Stomach smooth muscle (tissue), 2 donors: Measurements from ENCODE around the gene MAP3K1.
A peak's percentile ranks its signal among the peaks of the same experiment; 100 is the strongest.

Experiments
- H3K27ac ChIP-seq: one replicate; pipeline ENCODE4 v1.7.0; 2013; ENCODE audit warnings: mild to moderate bottlenecking, low read length, inconsistent platforms
- H3K27me3 ChIP-seq, 2 donors: one replicate each; pipeline ENCODE4 v1.7.0; 2013; ENCODE audit warnings: low read length in 2 of 2; ENCODE audit not compliant: insufficient read depth in 2 of 2, control insufficient read depth in 1 of 2
- H3K36me3 ChIP-seq, 2 donors: one replicate each; pipeline ENCODE4 v1.7.0; 2013; ENCODE audit warnings: low read length in 2 of 2; ENCODE audit not compliant: control insufficient read depth in 2 of 2, insufficient read depth in 2 of 2
- H3K4me1 ChIP-seq: one replicate; pipeline ENCODE4 v1.7.0; 2013; ENCODE audit warnings: low read length; ENCODE audit not compliant: control insufficient read depth, insufficient read depth
- H3K4me3 ChIP-seq, 2 donors: one replicate each; pipeline ENCODE4 v1.7.0; 2013; ENCODE audit warnings: low read length in 2 of 2
- H3K9ac ChIP-seq, 2 donors: one replicate each; pipeline ENCODE4 v1.7.0; 2013; ENCODE audit warnings: low read length in 2 of 2, mild to moderate bottlenecking in 1 of 2
- H3K9me3 ChIP-seq, 2 donors: one replicate each; pipeline ENCODE4 v1.7.0; 2013; ENCODE audit warnings: low read length in 2 of 2; ENCODE audit not compliant: control insufficient read depth in 2 of 2
- donor health status: healthy.
- donor health status: Pancreatic carcinoma.

The MAP3K1 gene

DNA sequence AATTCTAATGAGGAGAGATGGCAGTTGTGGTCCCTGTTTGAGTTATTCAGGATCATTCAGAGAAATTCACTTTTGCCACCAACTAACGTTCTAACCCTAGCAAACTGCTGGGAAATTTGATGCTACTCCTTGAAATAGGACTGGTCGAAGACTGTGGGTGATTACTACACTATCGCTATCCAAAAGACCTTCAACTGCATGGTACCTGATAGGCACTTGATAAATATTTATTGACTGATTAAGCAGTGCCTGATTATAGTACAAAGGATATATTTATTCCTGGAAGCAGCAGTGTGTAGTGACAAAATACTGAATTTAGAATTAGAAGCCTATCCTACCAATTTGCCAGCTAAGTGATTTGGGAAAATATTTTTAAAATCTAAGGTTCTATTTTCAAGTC, 14.1 kb upstream of the MAP3K1 start:
- Histone ChIP-seq H3K4me1 (no peaks in the 10 kb centered on the region), H3K27ac (no peak overlapping the region), H3K9ac (no peak overlapping the region), H3K4me3 (no peak overlapping the region), H3K27me3 (no peaks in the 10 kb centered on the region), H3K36me3 (no peaks in the 10 kb centered on the region), H3K9me3 (no peaks in the 10 kb centered on the region)

DNA sequence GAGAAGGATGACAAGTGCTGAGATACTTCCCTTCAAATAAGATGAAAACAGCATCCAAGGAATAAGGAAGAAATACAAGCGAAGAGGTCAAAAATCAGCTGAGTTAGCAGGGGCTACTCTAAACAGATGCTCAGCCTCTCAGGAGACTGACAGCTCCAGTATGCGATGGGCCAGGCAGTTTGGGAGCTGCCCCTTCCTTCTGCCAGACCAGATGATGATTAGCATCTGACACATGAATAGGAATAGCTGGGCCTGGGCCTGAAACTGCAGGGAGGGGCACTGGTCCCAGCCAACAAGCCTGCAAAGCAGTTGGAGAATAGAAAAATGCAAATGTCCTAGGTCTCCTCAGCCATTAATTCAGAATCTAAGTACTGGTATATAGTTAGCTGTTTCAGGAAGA, 13.1 kb upstream of the MAP3K1 start:
- Histone ChIP-seq H3K9me3 (no peaks in the 10 kb centered on the region), H3K4me1 (no peaks in the 10 kb centered on the region), H3K27me3 (no peaks in the 10 kb centered on the region), H3K9ac (no peak overlapping the region), H3K27ac (no peak overlapping the region), H3K4me3 (no peak overlapping the region), H3K36me3 (no peaks in the 10 kb centered on the region)

DNA sequence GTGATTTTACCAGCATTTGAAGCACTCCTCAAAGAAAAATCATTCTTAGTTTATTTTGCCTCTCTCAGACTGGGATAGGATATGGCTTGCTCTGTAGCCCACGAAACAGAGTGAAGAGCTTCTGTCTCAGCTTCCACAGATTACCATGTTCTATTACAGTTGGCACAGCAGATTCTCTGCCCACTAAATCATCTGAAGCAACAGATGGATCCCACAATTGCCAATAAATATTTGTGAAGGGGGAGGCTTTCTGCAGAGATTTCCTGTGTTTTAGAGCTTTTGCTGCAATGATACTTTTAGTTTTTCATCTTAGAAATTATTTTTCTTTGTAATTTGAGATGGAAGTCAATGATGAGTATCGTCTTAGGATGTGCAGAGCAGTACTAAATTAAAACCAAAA, 12.3 kb upstream of the MAP3K1 start:
- H3K4me1 ChIP-seq = no peaks in the 10 kb centered on the region
- H3K36me3 ChIP-seq = no peaks in the 10 kb centered on the region
- no peak overlapping the region for H3K9ac ChIP-seq
- no peaks in the 10 kb centered on the region for H3K9me3 ChIP-seq
- H3K27me3 ChIP-seq = no peaks in the 10 kb centered on the region
- H3K4me3 ChIP-seq = no peak overlapping the region
- H3K27ac ChIP-seq = no peak overlapping the region

DNA sequence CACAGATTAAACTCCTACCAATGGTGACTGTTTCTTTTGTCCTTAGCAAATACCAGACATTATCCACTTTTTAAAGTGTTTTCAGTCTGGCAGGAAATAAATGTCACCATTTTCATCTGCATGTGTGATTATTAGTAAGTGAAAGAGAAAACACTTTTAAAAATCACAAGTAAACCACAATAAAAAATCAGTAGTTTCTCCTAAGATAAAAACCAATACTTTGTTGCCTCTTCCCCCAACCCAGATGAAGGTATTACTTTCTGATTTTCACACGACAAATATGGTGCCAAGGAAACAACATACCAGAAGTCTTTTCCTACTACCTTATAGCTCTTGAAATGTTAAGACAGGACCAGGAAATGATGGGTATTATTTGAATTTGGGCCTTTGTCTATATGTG, 11.5 kb upstream of the MAP3K1 start:
- Histone ChIP-seq H3K27me3 (no peaks in the 10 kb centered on the region), H3K9me3 (no peaks in the 10 kb centered on the region), H3K9ac (no peak overlapping the region), H3K36me3 (no peaks in the 10 kb centered on the region), H3K4me1 (no peaks in the 10 kb centered on the region), H3K27ac (no peak overlapping the region), H3K4me3 (no peak overlapping the region)

DNA sequence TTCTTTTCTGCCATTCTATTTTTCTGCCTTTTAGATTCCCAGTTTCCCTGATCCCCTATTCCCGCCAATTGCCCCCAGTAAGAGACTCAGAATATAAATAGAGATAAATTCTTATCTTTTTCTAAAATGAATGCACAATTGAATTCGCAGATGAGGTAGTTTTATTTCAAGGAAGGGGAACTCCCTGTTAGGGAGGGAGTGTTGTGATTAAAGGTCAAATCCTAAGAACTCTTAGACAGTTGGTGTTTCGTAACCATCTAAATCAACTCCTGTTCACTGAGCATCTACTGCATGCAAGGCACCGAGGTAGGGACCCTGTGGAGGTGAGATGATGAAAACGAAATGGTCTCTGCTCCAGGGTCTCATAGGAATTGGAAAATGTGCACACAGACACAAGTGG, 7.7 kb upstream of the MAP3K1 start:
- Histone ChIP-seq H3K27ac (no peak overlapping the region), H3K4me3 (no peak overlapping the region), H3K9me3 (no peaks in the 10 kb centered on the region), H3K27me3 (no peaks in the 10 kb centered on the region), H3K4me1 (no peaks in the 10 kb centered on the region), H3K9ac (no peak overlapping the region), H3K36me3 (no peaks in the 10 kb centered on the region)

DNA sequence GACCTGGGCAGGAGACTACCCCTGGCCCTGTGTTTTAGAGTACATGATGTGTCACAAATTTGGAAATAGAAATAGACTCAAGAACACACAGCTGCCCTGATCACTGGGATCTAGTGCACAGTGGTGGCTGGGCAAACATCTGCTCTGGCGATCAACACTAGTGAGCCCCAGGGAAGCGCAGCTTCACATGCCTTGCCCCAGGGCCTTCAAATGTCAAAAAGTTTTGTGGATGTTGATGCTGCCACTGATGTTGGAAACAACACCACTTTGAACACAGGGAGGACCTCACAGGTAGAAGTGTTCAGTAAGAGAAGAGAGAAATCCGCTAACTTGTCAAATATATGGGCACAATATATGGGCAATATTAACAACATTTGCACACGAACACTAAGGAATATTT, 7.1 kb upstream of the MAP3K1 start:
- Histone ChIP-seq H3K4me3 (no peak overlapping the region), H3K9ac (no peak overlapping the region), H3K9me3 (no peaks in the 10 kb centered on the region), H3K36me3 (no peaks in the 10 kb centered on the region), H3K27ac (no peak overlapping the region), H3K27me3 (no peaks in the 10 kb centered on the region), H3K4me1 (no peaks in the 10 kb centered on the region)

DNA sequence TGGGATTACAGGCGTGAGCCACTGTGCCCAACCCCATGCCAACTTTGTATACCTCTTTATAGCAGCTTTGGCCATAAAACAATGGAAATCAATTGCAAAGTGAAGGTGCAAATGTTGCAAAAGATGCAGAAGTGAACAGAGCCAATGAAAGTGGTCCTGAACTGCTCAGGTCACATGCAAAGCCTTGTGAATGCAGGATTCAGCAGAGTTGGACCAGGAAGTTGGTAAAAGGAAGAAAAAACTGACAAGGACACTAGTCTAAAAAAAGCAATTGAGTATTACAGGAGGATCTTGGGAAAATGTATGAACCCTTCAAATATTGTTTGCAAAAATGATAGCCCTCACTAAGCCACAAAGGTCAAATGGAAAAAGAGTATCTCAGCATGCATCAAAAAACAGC, 4.5 kb upstream of the MAP3K1 start:
- Histone ChIP-seq H3K9ac (no peak overlapping the region), H3K4me3 (no peak overlapping the region), H3K27ac (no peak overlapping the region), H3K36me3 (no peaks in the 10 kb centered on the region), H3K4me1 (peaks cover 3% of the 10 kb centered on the region), H3K9me3 (no peaks in the 10 kb centered on the region), H3K27me3 (no peaks in the 10 kb centered on the region)

DNA sequence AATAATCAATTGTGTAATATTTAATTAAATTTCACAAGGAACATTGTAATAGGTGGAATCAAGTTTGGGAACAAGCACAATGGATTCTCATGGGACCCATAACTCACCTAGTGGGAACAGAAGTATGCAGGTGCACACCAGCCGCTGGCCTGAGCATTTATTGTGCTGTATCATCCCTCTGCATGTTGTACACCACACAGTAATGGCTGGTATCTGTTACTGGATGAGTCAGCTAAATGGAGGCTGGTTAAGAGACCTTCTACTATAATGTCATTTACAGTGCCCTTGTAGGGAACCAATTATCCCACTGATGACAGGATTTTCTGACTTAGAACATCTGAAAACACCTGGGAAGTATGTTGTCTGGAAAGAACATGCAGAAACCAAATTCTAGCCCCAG, 3.2 kb upstream of the MAP3K1 start:
- Histone ChIP-seq H3K27ac (no peak overlapping the region), H3K9ac (no peak overlapping the region), H3K27me3 (no peaks in the 10 kb centered on the region)

DNA sequence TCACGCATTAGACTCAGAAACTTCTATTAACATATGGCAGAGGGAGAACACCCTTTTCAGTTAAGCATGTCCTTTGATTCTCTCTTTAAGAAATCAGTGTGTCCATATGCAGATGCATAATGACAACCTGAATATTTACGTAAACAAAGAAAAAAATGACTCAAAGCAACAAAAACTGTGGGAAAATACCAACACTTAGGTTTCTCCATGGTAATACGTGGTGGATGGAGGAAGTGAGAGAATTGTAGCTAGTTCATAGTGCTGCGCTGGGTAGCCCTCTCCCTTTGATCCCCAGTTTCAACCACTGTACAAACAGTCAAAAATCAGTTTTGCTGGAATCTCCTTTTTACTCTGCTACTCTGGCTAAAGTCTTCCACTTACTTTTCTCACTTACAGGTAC, 2.0 kb upstream of the MAP3K1 start:
- no peak overlapping the region for H3K4me3 ChIP-seq
- H3K36me3 ChIP-seq = no peaks in the 10 kb centered on the region
- H3K27ac ChIP-seq = no peak overlapping the region
- H3K9me3 ChIP-seq = no peaks in the 10 kb centered on the region
- peaks cover 3% of the 10 kb centered on the region for H3K4me1 ChIP-seq
- H3K27me3 ChIP-seq = no peaks in the 10 kb centered on the region
- H3K9ac ChIP-seq = no peak overlapping the region

More for the DNA sequence above, 3.2 kb upstream of the MAP3K1 start:
- no peaks in the 10 kb centered on the region for H3K36me3 ChIP-seq
- peaks cover 3% of the 10 kb centered on the region for H3K4me1 ChIP-seq
- no peak overlapping the region for H3K4me3 ChIP-seq
- H3K9me3 ChIP-seq = no peaks in the 10 kb centered on the region

DNA sequence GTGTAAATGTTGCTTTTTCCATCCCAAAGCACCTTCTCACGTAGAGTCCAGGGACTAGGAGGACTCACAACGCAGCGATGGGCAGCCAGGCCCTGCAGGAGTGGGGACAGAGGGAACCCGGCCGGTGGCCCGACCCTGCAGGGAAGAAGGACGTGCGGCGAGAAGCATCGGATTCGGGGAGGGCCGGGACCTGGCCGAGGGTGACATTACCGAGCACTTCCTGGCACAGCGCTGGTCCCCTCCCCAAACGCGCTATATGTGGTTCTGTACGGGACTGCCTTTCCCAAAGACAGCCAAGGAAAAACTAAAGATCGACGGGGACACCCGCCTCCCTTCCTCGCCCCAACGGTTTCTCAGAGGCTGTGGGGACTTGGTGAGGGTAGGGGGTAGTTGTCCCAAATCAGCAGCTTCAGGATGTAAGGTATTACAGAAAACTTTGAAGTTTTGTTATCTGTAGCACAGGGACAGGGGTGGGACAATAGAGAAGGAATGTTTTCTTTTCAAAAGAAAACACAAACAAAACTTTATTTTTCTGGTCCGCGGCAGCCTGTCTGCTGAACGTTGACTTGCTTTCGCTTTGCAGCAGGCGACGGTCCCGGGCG, 887 bp upstream of the MAP3K1 start:
- H3K4me3 ChIP-seq = peak overlapping the region; percentile 84 to 97
- H3K9me3 ChIP-seq = no peaks in the 10 kb centered on the region
- H3K9ac ChIP-seq = peak overlapping the region; percentile 29 to 72

DNA sequence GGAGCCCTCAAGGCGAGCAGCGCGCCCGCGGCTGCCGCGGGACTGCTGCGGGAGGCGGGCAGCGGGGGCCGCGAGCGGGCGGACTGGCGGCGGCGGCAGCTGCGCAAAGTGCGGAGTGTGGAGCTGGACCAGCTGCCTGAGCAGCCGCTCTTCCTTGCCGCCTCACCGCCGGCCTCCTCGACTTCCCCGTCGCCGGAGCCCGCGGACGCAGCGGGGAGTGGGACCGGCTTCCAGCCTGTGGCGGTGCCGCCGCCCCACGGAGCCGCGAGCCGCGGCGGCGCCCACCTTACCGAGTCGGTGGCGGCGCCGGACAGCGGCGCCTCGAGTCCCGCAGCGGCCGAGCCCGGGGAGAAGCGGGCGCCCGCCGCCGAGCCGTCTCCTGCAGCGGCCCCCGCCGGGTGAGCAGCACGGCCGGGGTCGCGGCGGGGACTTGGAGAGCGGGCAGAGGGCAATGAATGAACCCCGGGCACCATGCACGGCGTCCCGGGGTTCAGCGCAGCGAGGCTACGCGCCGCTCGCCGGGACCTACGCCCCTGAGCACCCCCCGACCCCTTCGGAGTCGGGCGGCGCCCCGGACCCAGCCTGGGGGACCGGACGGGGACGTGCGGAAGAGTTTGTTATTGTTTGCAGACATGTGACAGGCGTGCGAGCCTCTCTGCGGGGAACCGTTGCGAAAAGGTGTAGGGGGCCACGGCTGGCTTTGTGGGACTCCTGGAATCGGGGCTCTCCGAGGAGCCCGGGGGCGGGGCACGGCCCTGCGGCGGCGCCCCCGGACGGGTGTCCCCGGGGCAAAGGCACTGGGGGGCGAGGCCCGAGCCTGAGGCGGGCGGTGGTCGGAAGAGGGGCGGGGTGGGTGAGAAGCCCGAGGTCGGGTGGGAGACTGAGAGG, 553 bp downstream of the MAP3K1 start:
- Histone ChIP-seq H3K36me3 (no peaks in the 10 kb centered on the region), H3K9me3 (no peaks in the 10 kb centered on the region), H3K4me1 (peaks cover 3% of the 10 kb centered on the region), H3K27me3 (no peaks in the 10 kb centered on the region), H3K27ac (no peak overlapping the region), H3K4me3 (peak overlapping the region; percentile 84 to 97), H3K9ac (peak overlapping the region; percentile 29 to 64)

More for the DNA sequence above, 887 bp upstream of the MAP3K1 start:
- H3K27ac ChIP-seq = no peak overlapping the region
- H3K27me3 ChIP-seq = no peaks in the 10 kb centered on the region
- H3K36me3 ChIP-seq = no peaks in the 10 kb centered on the region
- H3K4me1 ChIP-seq = peaks cover 3% of the 10 kb centered on the region
